ENCODE results near the gene MAGT1.
"Not testable (repeated sequence)": the region's sequence is repeated elsewhere in the genome, so short reads cannot be mapped to it uniquely, and the experiment has no call there.

DNA sequence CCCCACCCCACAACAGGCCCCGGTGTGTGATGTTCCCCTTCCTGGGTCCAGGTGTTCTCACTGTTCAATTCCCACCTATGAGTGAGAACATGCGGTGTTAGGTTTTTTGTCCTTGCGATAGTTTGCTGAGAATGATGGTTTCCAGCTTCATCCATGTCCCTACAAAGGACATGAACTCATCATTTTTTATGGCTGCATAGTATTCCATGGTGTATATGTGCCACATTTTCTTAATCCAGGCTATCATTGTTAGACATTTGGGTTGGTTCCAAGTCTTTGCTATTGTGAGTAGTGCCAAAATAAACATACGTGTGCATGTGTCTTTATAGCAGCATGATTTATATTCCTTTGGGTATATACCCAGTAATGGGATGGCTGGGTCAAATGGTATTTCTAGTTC, 13.8 kb downstream of the MAGT1 start:
- not testable (repeated sequence) for TF ChIP-seq EZH2 (IDR thresholded peaks at IDR 0.05; ENCODE audit: insufficient read depth, poor library complexity, severe bottlenecking); EZH2phosphoT487 (IDR thresholded peaks at IDR 0.05; ENCODE audit: insufficient read depth, low read depth)
